Stimulated activated CD8-positive, alpha-beta memory T cell treated with anti-CD3 and anti-CD28 coated beads, Interleukin-7, amount 100 ng/mL, for 48 hours (primary cell): ENCODE results near the gene PDGFC.
"Not testable (repeated sequence)": the region's sequence is repeated elsewhere in the genome, so short reads cannot be mapped to it uniquely, and the experiment has no call there.

Experiments
- DNase-seq, 2 donors: peaks; one replicate each; pipeline ENCODE4 v3.0.0-alpha.2; 2020; ENCODE audit warnings: low read depth in 1 of 2; ENCODE audit errors: extremely low read depth in 1 of 2

Gene PDGFC

DNA sequence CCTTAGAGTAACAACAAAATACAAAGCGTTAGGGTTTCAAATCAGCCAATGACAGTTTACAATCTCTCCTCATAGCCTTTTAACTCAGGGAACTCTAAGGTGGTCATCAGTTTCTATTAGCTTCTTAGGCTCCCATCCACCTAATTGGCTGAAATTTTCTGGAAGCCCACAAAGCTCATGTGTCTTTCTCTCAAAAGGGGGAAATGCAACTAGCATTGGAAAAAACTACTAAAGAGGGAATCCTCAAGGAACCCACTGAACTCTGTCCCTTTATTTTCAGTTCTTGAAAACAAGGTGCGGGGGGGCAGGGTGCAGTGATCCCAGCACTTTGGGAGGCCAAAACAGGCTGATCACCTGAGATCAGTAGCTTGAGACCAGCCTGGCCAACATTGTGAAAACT lies 56.4 kb downstream of the PDGFC start:
- no peak for DNase-seq

DNA sequence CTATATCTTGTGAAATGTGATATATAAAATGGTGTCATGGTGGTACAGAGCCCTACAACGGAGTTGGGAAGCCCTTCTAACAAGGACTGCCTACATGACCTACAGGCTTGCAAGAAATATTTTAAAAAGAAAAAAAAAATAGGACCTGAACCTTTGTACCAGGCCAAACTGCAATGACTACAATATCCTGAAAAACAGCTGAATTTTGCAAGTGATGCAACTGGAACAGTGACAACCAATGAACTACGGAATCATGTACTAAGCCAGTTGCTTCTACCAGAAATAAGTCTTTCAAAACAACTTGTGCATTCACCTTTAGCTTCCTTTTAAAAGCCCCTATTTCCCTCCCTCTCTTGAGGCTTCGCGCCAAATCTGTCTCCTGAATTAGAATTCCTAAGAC lies 58.4 kb downstream of the PDGFC start:
- DNase-seq, result no peak

DNA sequence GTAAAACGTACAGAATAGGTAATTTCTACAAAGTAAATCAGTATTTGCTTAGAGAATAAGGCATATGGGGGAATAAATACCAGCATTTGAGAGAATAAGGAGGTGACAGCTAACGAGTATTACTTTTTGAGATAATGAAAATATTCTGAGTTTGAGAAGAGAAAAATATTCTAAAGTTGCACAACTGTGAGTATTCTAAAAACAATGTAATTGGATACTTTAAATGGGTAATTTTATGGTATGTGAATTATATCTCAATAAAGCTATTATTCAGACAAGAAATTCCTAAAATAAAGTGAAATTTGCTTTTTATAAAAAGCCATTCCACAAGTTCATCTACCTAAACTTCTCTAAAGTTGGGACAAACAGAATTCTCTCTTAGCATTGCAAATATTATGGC lies 62.6 kb downstream of the PDGFC start:
- DNase-seq, result no peak

DNA sequence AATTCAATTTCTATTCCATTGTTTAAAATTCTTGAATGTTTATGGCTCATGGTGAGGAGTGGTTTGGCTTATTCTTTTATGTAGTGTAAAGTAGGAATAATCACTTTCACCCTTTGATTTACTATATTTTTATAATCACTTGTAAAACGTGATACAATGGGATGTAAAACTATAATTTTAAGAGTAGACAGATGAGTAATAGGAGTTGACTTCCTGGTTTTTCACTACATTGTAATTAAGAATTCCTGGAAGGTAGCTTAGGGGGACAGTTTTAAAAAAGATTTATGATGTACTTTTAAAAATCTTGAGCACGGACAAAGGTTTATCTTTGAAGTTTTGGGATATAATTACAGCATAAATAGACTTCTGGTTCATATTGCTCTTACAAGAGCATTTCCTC lies 65.3 kb downstream of the PDGFC start:
- DNase-seq, result no peak

DNA sequence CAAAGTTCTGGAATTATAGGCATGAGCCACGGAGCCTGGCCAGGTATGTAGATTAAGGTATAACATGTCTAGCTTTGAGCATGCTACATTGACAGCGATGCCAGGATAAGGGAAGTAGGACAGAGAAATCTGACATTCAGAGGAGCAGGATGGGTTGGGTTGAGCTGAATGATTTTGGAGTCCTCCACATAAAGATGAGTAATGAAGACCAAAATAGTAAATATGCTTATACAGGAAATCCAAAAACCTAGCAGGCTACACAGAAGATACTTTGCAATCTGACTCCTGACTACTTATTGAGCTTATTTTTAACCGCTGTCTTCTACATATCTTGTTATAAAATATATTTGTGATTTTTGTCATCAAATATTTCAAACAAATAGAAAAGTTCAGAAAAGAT lies 69.7 kb downstream of the PDGFC start:
- DNase-seq, result no peak

DNA sequence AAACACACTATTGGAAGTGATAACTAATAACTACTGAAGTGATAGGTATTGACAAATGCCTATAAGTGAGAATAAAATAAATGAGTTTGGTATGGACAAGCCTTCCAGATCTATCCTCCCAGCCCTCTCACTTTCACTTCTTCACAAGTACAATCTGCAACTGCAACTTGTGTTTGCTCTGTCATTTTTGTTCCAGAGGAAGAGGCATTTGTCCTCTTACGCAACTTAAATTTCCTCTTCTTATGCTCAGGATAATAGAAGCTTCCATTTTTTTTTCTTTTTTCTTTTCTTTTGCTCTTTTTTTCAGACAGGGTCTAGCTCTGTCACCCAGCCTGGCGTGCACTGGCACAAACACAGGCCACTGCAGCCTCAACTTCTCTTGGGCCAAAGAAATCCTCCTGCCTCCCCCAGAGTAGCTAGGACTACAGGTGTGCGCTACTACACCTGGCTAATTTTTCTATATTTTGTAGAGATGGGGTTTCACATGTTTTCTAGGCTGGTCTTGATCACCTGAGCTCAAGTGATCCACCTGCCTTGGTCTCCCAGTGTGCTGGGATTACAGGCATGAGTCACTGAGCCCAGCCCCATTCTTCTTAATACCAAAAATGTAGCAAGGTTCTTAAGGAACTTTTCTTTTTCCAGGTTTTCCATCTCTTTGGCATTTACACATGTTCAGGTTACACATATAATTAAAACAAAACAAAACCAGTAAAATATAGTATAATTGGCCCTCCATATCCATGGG lies 73.1 kb downstream of the PDGFC start:
- no peak for DNase-seq

DNA sequence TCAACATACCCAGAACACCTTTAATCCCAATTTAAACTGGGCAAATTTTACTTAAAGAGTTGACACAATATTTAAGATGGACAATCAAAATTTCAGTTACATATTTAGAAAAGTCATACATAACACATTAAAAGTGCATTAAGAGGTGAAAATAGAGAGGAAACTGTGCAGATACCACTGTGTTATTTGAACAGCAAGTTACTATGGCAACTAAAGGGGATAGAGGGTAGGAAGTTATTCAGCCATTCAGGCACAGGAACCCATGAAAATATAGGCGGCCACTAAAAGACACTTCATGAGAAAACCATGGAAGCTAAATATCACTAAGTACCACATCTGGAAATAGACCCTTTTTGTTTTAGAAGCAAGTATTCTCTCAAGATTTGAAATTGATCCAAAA lies 75.1 kb downstream of the PDGFC start:
- DNase-seq, result no peak

DNA sequence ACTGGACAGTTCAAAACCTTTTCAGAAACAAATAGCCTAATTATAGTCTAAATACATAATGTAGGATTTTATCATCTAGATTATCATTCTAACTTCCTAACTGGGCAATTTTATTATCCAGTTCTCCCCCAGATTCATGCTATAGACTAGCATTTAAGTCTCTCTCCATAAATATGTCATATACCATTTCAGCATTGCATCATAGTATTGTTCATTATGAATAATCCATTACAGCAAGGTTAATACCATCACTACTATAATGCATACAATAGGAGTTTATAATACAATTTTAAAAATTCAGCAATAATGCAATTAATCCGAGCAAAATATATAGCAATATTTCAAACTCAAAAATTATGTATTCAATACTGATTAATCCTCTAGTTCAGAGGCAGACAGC lies 77.4 kb downstream of the PDGFC start:
- DNase-seq, result no peak

DNA sequence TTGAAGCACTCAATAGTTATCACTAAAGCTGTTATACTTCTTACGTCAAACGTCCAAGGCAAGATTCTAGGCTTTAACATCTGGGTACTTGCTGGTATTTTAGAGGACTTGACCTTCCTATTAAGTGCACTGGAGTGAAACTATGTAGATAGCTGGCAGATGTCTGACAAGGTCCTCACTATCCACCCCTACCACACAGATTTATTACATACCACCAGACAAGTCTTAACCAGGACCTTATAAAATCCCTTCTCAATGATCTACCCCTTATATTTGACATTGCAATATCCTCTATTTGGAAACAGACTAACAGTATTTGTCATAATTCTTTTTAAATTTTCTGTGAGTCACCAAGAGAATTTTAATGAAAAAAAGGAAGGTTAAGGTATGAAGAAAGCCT lies 78.8 kb downstream of the PDGFC start:
- no peak for DNase-seq

DNA sequence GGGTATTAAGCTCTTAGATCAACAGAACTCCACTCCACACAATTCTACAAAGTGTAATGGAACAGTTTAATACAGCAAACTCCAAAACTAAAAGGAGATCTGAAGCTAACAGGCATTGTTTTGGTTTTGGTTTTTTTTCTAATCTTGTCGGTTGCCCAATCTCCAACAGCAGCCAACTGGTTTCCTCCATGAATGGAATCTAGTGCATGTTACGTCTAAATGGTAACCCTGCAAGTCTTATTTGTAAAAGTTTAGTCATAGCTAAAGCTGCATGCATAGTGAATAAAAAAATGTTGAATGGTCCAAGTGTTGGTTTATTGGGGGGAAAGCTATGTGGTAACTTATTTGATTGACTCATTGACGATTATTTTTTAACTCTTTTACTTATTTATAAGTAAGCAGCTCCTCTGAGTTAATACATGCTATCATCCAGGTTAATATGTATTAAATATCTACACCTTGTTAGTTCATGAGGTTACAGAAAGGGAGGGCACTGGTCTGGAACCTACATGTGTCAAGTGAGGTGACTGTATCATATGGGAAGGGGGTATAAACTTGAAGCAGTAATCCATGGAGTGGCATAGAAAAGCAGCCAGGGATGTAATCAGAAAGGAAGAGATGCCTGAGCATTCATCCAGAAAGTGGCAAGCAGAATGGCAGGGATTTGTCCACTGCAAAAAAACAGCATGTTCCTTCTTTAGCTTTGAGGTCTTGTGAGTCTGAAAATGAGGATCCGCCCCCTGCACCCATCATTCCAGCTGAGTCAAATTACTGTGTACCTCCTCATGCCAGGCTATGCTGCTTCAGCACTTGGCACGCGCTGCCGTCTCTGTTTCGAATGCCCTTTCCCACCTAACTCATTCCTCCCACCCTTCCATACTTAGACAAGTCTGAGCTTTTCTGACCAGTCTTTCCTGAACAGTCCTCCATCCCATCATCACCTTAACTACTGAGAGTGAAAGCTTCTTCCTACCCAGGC lies 81.7 kb downstream of the PDGFC start:
- DNase-seq, result no peak

DNA sequence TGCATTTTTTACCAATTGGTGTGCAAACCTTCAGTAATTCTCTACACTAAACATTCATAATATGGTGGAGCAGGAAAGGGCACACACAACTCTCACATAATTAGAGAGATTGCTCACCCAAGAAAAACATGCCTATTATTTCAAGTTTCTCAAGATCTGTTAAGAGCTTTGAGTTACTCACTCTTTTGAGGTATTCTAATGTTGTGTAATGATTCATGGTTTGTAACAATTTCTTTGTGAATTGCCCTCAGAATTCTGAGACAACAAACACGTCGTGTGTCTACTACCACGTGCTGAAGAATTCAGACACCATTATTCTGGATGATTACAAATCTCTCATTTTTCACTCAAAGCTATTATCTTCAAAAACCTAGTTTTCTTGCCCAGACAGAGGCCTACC lies 82.8 kb downstream of the PDGFC start:
- DNase-seq, result no peak

DNA sequence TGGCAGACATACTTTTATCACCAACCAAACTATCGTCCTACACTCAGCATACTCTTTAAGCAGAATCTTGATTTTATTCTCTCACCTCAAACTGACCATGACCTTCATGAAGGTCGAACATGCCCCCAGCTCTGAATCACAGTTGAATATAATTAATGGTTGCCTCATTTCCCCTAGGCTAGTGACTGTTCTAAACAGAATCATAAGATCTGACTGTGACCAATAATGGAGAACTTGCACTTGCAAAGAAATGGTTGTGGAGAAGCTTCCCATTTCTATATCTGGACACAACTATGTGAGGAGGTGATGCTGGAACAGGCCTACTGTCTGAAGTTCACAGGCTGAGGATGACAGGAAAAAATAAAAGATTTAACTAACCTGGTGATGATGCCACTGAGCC lies 85.1 kb downstream of the PDGFC start:
- DNase-seq, result no peak

DNA sequence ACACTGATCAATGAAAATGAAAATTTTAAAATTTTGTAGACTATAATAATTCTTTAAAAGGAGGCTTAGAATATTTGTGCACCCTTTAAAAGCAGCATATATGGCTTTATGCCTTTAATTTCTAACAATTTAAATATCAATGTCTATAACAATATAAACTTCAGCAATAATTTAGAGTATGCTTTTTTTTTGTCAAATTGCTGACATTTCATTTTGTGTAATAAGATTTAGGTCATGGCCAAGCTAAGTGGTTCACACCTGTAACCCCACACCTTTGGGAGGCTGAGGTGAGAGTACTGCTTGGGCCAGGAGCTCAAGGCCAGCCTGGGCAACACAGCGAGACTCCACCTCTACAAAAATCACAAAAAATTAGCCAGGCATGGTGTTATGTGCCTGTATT lies 86.2 kb downstream of the PDGFC start:
- DNase-seq, result no peak

DNA sequence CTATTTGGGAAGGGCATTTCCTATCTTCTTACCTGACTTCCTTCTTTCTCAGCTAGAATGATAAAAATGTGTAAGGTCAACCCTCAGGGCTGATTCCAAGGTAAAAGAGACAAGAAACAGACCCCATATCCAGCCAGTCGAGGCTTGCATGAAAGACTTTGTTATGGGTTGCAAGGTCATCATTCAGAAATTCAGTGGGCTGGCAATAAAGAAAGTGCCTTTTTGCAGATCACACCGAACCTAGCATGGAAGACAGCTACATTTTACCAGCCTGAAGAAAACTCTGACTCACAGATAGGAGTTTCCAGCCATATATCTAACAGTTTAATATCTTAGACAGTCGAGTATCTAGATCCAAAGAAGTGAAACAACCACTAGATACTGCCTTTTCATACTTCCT lies 87.4 kb downstream of the PDGFC start:
- DNase-seq, result no peak

DNA sequence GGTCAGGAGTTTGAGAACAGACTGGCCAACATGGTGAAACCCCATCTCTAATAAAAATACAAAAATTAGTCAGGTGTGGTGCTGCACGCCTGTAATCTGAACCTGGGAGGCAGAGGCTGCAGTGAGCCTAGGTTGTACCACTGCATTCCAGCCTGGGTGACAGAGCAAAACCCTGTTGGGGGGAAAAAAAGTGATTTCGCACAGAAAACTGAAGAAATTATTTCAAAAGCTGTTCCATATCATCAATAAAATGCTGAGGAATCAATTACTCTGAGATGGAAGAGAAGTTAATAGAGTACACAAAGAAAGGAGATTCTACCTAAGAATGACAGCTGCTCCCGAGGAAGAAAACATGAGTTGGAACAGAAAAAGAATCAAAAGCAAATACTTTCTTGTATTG lies 95.9 kb downstream of the PDGFC start:
- no peak for DNase-seq

DNA sequence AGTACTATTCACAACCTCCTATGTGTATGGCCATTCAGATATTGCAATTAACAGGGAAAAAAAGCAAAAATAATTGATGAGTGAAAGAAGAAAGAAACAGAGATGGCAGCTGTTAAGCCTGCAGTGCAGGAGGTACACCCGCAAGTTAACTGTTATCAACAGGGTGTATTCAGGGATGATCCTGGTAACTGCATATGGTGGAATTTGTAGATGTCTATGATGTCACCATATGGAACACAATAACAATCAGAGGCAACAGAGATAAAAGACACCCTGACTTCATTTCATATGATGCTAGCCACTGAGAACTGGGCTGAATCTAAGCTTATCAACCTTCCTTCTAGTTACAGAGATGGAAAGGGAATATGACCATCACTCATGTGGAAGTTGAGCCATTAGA lies 96.5 kb downstream of the PDGFC start:
- no peak for DNase-seq

DNA sequence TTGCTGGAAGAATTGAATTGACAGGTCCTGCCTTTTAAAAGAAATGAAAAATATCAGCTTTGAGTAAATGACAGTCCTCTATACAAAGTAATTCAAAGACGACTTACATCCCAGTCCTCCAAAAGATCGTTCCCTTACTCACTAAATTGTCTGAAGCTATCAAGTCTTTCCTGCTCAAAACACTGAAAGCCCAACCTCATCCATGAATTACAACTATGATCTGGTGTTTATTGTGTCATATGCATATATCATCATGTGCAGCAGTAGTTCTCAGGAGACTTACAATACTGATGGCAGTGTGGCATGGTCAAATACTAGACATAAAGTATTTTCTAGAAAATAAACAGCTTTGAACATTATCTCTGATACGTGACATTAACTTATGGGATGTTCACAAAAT lies 97.8 kb downstream of the PDGFC start:
- DNase-seq, result no peak

DNA sequence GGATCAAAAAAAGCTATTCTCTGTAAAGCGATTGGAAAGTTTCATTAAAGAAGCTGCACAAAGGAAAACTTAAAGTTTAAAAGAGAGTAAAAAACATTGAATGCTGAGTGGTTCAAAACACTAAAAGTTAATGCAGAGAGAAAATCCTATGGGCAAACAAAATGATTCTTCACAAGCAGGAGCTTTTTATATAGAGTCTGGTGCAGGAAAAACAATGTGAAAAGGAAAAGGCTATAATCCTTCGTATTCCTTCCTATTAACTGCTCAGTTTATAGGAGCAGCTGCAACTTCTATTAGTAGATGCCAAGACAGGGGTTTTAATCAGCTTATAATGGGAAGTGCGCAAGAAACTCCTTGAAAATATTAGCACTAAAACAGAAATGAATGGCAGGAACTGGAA lies 100.7 kb downstream of the PDGFC start:
- DNase-seq, result no peak

DNA sequence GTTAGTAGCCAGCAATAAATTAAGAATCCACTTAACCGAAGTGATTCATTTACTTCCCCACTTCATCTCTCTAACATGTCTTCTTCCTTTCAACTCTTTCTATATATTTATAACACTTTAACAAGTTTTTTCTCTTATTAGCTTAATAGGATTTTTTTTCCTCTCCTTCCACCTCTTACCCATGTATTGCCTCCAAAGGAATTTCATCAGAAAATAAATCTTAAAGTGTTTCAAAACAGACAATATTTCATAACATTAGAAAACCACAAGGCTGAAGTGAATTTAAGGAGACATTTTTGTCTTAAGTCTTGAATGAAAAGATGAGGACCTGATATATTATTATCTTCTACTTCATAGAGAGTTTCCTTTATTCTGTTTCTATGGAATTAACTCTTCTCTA lies 101.5 kb downstream of the PDGFC start:
- DNase-seq, result no peak

DNA sequence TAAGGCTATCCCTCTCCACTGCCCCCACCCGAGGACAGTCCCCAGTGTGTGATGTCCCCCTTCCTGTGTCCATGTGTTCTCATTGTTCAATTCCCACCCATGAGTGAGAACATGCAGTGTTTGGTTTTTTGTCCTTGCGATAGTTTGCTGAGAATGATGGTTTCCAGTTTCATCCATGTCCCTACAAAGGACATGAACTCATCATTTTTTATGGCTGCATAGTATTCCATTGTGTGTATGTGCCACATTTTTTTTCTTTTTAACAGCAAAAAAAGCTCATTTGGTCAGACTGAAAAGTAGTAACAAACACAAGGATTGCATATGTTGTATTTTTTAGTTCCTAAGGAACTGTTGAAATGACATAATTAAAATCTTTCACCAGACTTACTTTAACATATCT lies 105.5 kb downstream of the PDGFC start:
- not testable (repeated sequence) for DNase-seq

DNA sequence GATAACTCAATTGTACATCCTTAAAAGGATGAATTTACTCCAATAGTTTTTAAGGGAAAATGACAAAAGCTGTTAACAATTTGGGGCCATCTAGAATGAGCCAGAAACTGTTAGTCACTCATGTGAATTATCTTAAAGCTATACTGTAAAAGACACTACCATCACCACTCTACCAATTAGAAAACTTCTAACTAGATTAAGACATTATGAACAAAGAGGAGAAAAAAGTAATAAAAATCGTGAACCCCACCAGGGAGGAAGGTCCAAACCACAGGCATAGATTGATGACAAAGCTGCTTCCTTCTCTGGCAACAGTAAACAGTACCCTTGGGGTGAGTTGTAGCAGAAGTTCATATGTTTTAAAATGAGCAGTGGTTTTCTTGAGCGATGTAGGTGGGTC lies 106.1 kb downstream of the PDGFC start:
- DNase-seq, result no peak

DNA sequence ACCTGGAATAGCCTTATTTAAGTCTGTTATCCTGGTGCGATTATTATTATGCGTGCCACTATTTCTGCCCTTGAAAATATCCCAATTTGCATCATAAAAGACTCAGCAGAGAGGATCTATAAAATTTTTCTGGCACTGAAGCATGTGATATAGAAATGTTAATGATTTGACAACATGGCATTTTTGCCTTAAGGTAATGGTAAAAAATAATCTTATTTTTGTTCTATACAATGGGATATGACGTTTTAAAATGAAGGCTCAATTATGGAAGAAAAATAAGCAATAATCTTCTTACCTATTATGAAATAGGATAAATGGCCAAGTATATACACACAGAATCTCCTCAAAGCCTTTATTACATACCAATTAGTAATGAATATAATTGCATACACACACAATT lies 113.5 kb downstream of the PDGFC start:
- DNase-seq, result no peak
